ENCODE measurements around the gene OSBPL5.

The OSBPL5 gene

DNA sequence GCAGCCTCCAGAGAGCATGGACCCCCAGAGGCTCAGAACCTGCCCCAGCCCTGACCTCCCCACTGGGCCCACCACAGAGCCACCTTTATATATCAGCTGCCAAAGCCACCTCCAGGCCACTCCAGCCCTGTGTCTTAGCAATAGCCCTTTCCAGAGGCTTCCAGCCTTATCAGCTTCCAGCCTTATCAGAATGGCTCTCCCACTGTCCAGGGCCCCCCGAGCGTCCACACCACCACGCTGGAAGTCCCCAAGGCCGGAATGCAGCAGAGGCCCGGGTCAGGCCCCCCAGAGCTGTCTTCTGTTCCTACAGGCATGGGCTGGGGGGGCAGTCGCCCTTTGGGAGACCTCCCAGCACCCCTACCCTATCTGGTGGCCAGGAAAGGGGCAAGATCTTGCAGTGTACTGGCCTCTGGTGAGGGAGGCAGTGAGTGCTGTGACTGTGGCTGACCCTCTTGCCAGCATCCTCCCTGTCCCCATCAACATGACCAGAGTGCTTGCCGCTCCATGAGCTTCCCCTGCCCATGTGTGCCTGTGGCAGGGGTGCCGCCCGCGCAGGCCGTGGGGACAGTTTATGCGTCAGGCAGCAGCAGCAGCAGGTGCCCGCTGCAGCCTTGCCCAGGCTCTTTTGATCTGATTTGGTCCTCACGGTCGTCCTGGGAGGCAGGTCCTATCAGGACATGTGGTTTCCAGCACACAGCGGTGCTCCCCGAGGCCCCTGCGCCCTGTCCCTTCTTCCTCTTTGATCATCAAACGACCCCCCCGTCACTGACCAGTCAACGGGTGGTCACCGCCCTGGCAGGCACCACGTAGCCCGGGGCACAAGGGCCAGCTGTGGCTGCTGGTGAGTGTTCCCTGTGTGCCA, 15.9 kb downstream of the OSBPL5 start:
- no peak for DNase-seq

DNA sequence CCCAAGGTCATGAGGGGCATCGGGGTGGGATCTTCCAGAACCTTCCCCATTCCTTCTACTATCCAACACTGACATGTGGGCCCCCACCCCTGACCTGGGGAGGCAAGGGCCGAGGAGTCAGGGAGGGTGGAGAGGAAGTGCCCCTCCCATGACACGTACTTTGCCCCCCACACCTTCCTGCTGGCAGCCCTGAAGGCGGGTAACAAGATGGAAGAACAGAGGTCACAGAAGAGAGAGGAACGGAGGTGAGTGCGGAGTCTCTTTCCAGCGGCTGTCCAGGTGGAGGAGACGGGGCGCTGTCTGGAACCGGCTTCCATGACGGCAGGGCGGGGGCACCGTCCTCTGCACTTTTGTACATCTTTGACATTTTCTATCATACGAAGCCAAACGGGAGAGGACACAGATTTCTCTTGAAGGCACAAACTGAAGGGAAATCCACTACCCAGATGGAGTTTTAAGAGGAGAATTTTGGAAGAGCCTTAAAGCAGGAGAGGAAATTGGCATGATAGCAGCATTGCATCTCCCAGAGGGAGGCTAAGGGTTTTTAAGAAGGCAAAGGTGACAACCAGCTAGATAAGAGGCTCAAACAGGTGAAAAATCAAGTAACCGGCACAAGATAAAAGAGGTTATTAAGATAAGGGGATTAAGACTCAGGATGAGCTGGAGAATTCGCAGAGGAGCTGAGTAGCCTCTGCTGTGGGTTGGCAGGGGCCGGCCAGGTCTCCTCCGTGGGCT, 16.7 kb downstream of the OSBPL5 start:
- DNase-seq, result no peak

DNA sequence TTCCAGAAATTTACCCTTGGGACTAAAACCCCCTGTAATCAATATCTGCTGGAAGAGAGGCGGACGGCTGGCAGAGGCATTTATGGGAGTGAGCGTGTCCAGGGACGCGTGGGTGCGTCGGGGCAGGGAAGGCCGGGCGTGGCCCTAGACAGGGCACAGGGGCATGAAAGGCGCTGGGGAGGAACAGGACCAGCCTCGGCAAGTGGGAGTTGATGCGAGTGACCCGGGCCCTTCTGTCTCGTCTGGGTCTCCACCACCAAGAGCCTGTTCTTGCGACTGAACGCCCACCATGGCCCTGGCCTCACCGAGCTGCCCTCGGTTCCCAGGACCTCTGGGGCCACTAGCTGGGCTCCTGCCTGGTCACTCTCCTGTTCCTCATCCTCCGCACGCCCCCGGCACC, 17.5 kb downstream of the OSBPL5 start:
- no peak for DNase-seq

GRCh38 chr11:3147257-3147619, 17.9 kb downstream of the OSBPL5 start:
- DNase-seq, result no peak

- no peak for DNase-seq
Observed at GRCh38 chr11:3146612-3147256, 18.4 kb downstream of the OSBPL5 start.

DNA sequence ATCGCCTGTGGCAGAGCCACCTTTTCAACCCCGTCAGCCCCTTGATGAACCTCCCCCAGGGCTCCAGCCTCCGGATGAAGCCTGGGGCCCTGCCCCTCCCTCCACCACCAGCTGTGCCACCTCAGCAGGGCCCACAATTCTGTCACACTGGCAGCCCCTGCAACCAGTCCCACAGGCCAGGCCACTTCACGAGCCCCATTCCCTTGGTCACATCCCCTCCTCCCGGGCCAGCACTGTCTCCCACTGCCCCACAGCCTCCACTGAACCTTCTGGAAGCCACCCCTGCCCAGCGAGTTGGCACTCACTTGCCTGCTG, 19.9 kb downstream of the OSBPL5 start:
- DNase-seq, result no peak

DNA sequence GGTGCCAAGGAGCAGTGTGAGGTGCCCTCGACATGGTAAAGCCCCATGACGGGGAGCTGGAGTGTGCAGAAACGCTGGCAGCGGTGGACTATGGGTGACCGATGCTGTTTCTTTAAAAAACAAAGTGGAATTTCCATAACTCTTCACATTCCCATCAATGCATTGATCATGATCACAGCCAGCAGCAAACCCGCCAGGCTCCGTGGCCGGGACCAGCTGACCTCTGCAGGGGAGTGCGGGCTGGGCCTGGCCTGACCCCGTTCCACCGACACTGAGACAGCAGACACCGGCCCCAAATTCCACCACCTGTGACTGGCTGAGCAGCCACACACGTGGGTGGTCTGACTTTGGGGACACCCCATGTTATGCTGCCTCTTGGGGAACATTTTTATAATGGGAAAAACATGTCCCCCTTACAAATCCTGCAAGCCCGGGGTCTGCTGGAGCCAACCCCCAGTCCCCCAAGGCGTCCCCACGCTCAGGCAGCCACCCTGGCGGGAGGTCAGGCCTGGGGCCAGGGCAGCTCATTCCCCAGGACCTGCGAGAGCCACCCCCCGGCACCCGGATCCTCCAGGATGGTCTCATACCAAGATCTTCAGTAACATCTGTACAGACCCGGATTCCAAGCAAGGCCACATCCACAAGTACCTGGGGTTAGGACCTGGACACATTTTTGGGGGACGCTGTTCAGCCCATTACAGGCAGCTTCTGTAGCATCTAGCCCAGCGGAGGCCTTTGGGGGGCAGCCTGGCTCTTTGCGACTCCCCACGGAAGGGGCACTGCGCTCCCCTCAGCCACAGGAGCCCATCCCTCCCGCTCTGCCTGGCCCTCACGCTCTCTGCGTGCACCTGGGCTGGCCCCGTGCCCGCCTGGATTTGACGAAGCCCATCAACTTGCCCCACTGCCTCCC, 20.6 kb downstream of the OSBPL5 start:
- DNase-seq, result no peak

DNA sequence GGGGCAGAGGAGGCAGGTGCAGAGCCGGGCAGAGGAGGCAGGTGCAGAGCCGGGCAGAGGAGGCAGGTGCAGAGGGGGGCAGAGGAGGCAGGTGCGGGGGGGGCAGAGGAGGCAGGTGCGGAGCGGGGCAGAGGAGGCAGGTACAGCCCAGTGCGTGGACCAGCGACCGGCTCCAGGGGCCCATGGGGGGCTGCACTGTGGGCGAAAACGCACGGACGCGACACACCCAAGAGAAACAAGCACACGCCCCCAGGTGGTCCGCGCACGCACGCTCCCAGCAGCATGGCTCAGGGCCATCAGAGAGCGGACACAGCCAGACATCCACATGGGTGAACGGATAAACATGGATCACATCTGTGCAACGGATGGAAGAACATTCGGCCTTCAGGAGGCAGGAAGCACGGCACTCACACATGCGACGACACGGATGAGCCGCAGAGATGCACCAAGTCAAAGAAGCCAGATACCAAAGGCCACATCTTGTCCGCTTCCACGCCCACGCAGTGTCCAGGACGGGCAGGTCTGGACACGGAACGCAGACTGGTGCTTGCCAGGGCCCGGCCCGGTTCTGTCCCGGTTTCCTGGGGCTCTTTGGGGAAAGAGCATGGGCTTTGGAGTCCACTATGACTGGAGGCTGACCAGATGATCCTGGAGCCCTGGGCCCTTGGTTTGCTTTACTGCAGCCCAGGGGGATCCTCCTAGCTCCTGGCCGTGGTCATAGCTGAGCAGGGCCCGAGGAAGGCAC, 21.8 kb downstream of the OSBPL5 start:
- no peak for DNase-seq

GRCh38 chr11:3140291-3140603, 24.9 kb downstream of the OSBPL5 start:
- no peak for DNase-seq

GRCh38 chr11:3139481-3140290, 25.4 kb downstream of the OSBPL5 start:
- no peak for DNase-seq

DNA sequence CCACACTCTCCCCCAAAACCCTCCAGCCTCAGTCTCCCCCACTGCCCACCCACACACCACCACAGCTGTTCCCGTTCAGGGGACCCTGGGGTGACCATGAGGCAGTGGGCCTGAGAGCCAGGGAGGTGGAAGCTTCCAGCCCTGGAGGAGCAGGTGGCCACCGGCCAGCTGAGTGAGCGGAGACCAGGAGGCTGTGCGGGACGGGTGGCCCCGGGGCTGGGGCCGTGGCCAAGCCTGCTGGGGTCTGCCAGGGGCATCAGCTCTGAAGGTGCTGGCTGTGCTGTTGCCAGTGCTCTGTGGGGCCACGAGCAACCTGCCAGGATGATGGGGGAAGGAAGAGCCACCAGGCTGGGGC, 26.0 kb downstream of the OSBPL5 start:
- no peak for DNase-seq

DNA sequence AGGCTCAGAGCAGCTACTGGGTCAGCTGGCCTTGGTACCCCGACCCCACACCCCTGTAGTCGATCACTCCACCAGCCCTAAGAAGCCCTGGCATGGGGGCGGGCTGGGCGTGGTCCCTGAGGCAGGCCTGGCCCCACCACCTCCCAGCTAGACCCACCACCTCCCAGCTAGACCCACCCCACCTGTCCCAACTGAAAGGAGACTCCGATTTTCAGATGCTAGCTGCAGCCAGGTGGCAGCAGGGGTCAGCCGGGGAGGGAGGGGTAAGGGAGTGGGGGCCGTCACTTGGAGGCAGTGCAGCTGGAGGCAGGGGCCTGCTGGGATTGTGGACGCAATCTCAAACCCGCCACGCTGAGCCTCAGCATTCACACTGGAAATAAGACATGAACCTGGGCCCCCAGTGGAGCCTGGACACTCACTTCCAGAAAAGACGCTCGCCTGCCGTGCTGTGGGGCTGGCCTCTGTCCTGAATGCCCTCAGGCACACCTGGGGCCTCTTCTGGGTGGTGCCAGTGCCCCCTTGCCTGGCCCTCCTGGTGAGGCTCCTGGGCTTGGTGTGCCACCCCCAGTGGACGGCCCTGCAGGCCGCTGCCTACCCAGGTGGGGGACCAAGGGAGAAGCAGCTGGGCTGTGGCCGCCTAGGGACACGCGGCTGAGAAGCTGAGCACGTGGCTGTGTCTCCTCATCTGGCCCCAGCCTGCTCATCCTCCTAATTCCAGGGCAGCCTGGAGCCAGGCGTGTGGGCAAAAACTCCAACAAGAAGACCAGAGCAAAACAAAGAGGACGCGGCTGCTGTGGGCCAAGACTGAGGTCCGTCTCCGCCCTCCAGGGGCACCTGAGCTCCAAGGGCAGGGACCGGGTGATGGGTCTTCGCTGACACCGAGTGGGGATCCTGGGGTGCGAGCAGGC, 26.7 kb downstream of the OSBPL5 start:
- no peak for DNase-seq

- DNase-seq, result no peak
Observed at GRCh38 chr11:3137486-3138177, 27.5 kb downstream of the OSBPL5 start.

GRCh38 chr11:3136546-3137455, 28.3 kb downstream of the OSBPL5 start:
- no peak for DNase-seq

DNA sequence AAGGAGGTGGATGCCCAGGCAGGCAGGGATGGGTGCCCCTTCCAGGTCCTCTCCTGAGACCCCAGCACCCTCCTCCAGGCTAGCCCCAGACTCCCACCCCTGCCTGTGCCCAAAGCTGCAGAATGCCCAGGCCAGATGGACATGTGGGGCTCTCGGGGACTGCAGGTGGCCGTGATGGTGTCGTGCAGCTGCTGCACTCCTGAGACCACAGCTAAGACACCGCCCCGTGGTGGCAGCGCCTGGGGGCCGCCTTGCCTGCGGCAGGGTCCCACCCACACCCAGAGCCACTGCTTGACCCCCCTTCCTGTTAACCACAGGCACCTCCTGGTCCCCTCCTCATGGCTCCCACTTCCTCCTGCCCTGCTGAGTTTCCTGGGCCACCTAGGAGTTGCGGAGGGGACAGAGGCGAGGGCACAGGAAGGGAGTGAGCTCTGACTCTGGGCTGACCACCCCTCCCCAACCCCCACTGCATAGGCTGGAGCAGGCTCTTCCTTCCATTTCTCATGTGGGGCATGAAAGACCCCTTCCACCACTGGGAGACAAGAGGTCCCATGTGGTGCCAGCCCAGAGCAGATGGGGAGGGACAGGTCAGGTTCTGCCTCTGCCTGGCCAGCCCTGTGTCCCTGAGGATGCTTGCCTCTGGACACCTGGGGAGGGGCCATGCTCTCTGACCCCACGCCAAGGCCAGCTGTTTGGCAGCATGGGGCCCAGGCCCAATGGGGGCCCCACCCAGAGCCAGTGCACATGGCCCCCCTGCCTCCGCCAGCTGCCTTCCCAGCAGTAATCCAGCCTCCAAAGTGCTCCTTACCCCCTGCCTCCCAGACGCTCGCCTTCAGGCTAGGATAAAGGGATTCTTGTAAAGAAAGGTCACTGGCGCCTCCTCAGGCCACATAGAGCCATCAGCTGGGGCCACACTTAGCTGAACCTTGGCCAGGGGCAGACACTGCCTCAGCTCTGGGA, 29.3 kb downstream of the OSBPL5 start:
- peak; percentile 0 for DNase-seq

- DNase-seq, result peak; percentile 1
Observed at GRCh38 chr11:3134651-3135480, 30.2 kb downstream of the OSBPL5 start.

DNA sequence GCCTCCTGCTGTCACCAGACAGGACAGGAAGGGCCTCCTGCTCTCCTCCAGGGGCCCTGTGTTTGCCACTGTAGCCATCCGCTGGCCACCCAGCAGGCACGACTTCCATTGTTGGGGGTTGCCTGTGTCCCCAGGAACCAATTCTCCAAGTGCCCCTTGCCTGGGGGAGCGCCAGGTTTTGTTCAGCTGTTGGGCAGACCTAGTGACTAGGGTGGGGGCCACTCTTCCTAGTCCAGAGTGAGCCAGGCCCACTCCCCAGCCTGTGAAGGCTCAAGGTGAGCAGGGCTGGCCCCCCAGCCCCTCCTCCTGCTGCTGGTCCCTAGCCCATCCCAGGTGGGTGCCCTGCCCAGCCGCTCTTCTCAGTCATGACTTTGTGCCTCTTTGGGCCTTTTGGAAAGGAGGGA, 30.9 kb downstream of the OSBPL5 start:
- DNase-seq, result peak; percentile 0
